Neural progenitor cell (in vitro differentiated cells): Measurements from ENCODE around the gene FGF22. TPM values are rescaled to one million over a fixed set of nuclear protein-coding genes. Genes with fewer than 3 reads are reported as not detected.
A peak's percentile ranks its signal among the peaks of the same experiment; 100 is the strongest.

Experiments
- DNase-seq: peaks from one replicate; pipeline ENCODE4 v3.0.0-alpha.2; 2016; ENCODE audit warnings: low spot score
- H2AFZ ChIP-seq: fragments of 200-600 bp; sonication (generic); replicated peaks from 2 replicates; pipeline ENCODE4 v1.6.1; 2016; ENCODE audit warnings: antibody characterized with exemption
- H3F3A ChIP-seq: fragments of 200-600 bp; sonication (generic); 2 replicates; pipeline ENCODE4 v1.6.1; 2016; ENCODE audit warnings: antibody characterized with exemption, low read depth
- H3K27ac ChIP-seq: fragments of 200-600 bp; sonication (generic); 2 replicates; pipeline ENCODE4 v1.5.1; 2016; ENCODE audit warnings: mild to moderate bottlenecking
- H3K27me3 ChIP-seq: fragments of 200-600 bp; sonication (generic); 2 replicates; pipeline ENCODE4 v1.6.1; 2016; ENCODE audit warnings: mild to moderate bottlenecking, moderate library complexity
- H3K36me3 ChIP-seq: fragments of 200-600 bp; sonication (generic); 2 replicates; pipeline ENCODE4 v1.5.1; 2016
- H3K4me1 ChIP-seq: fragments of 200-600 bp; sonication (generic); 2 replicates; pipeline ENCODE4 v1.6.1; 2016; ENCODE audit warnings: mixed run types
- H3K4me2 ChIP-seq: fragments of 200-600 bp; sonication (generic); 2 replicates; pipeline ENCODE4 v1.6.1; 2016
- H3K4me3 ChIP-seq: fragments of 200-600 bp; sonication (generic); 2 replicates; pipeline ENCODE4 v1.5.1; 2016
- H3K79me2 ChIP-seq: fragments of 200-600 bp; sonication (generic); 2 replicates; pipeline ENCODE4 v1.6.1; 2016; ENCODE audit warnings: low read depth
- H3K9ac ChIP-seq: fragments of 200-600 bp; sonication (generic); 2 replicates; pipeline ENCODE4 v1.6.1; 2016
- H3K9me3 ChIP-seq: fragments of 200-600 bp; sonication (generic); 2 replicates; pipeline ENCODE4 v1.5.1; 2016; ENCODE audit warnings: low read depth
- H4K20me1 ChIP-seq: fragments of 200-600 bp; sonication (generic); 2 replicates; pipeline ENCODE4 v1.6.1; 2016; ENCODE audit warnings: low read depth
- H3K27ac Mint-ChIP-seq: 3 replicates; pipeline ENCODE4 v1.8.0; 2021; ENCODE audit warnings: mixed read lengths
- H3K27me3 Mint-ChIP-seq: 2 replicates; pipeline ENCODE4 v1.8.0; 2022; ENCODE audit warnings: low read depth, mild to moderate bottlenecking, inconsistent platforms, moderate library complexity, mixed read lengths; ENCODE audit not compliant: insufficient read depth
- H3K36me3 Mint-ChIP-seq: 3 replicates; pipeline ENCODE4 v1.8.0; 2021; ENCODE audit warnings: mixed read lengths
- H3K4me1 Mint-ChIP-seq: 3 replicates; pipeline ENCODE4 v1.8.0; 2021; ENCODE audit warnings: mixed read lengths
- H3K4me3 Mint-ChIP-seq: 3 replicates; pipeline ENCODE4 v1.8.0; 2021; ENCODE audit warnings: mild to moderate bottlenecking, moderate library complexity, mixed read lengths
- H3K9me3 Mint-ChIP-seq: 3 replicates; pipeline ENCODE4 v1.8.0; 2020; ENCODE audit warnings: mixed read lengths
- CTCF ChIP-seq: fragments of 200-600 bp; sonication (generic); IDR thresholded peaks from 2 replicates; pipeline ENCODE4 v1.5.1; 2017; ENCODE audit warnings: antibody characterized with exemption, mild to moderate bottlenecking
- EZH2 ChIP-seq: fragments of 200-600 bp; sonication (generic); IDR thresholded peaks from 2 replicates; pipeline ENCODE4 v1.6.1; 2017; ENCODE audit warnings: antibody characterized with exemption, mild to moderate bottlenecking, moderate library complexity
- EZH2phosphoT487 ChIP-seq: fragments of 200-600 bp; sonication (generic); IDR thresholded peaks from 2 replicates; pipeline ENCODE4 v1.6.1; 2017; ENCODE audit warnings: antibody characterized with exemption
- total RNA-seq: library from RNA; depleted of rRNA; stranded (reverse); fragments of >200 nt; gene quantifications from 2 replicates; pipeline ENCODE4 v1.2.3, GENCODE V29; 2015; ENCODE audit warnings: low replicate concordance

Gene FGF22
- total RNA-seq, 1 donor from 2014 or later: not detected

- Mint-ChIP-seq H3K36me3 (no peaks in the 10 kb centered on the region), H3K4me3 (peak overlapping the region; percentile 85), H3K9me3 (peaks cover 3% of the 10 kb centered on the region), H3K27me3 (peaks cover 4% of the 10 kb centered on the region), H3K4me1 (peaks cover 20% of the 10 kb centered on the region), H3K27ac (no peak overlapping the region)
- H3K79me2 ChIP-seq: peaks cover 70% of the 10 kb centered on the region
- H3K9ac ChIP-seq: peak overlapping the region; percentile 34
- peaks cover 7% of the 10 kb centered on the region for H3K27me3 ChIP-seq
- no peak for DNase-seq
- H3K4me3 ChIP-seq: peak overlapping the region; percentile 100
- peaks cover 12% of the 10 kb centered on the region for H3K4me1 ChIP-seq
- H3F3A ChIP-seq: peaks cover 11% of the 10 kb centered on the region
- H4K20me1 ChIP-seq: peaks cover 69% of the 10 kb centered on the region
- no peak overlapping the region for H3K27ac ChIP-seq
- H3K36me3 ChIP-seq: no peaks in the 10 kb centered on the region
- H3K4me2 ChIP-seq: peak overlapping the region; percentile 99
- H2AFZ ChIP-seq: no peak overlapping the region
- no peaks in the 10 kb centered on the region for H3K9me3 ChIP-seq
- no peak for TF ChIP-seq EZH2phosphoT487
These were observed 21.2 kb downstream of the FGF22 start for GRCh38 chr19:660793-661426.

- Histone ChIP-seq H3K36me3 (no peaks in the 10 kb centered on the region), H3K79me2 (peaks cover 63% of the 10 kb centered on the region), H3K9me3 (no peaks in the 10 kb centered on the region), H3K9ac (peak overlapping the region; percentile 88), H3K4me3 (peak overlapping the region; percentile 100), H2AFZ (no peak overlapping the region), H3F3A (peaks cover 11% of the 10 kb centered on the region), H3K4me2 (peak overlapping the region; percentile 99), H3K4me1 (peaks cover 12% of the 10 kb centered on the region), H3K27me3 (peaks cover 7% of the 10 kb centered on the region), H3K27ac (no peak overlapping the region), H4K20me1 (peaks cover 62% of the 10 kb centered on the region)
- H3K36me3 Mint-ChIP-seq: no peaks in the 10 kb centered on the region
- H3K27me3 Mint-ChIP-seq: peaks cover 5% of the 10 kb centered on the region
- peaks cover 3% of the 10 kb centered on the region for H3K9me3 Mint-ChIP-seq
- no peak overlapping the region for H3K27ac Mint-ChIP-seq
- no peak for DNase-seq
- peaks cover 20% of the 10 kb centered on the region for H3K4me1 Mint-ChIP-seq
- TF ChIP-seq EZH2phosphoT487 (no peak), CTCF (no peak), EZH2 (no peak)
- H3K4me3 Mint-ChIP-seq: peak overlapping the region; percentile 85
These were observed 21.9 kb downstream of the FGF22 start for GRCh38 chr19:661427-662196.

GRCh38 chr19:662207-662961 is 22.7 kb downstream of the FGF22 start:
- H3K9me3 Mint-ChIP-seq: peaks cover 3% of the 10 kb centered on the region
- Histone ChIP-seq H4K20me1 (peaks cover 54% of the 10 kb centered on the region), H3K27me3 (peaks cover 7% of the 10 kb centered on the region), H3K79me2 (peaks cover 56% of the 10 kb centered on the region), H3K36me3 (no peaks in the 10 kb centered on the region), H3K9ac (peak overlapping the region; percentile 88), H3K4me2 (peak overlapping the region; percentile 99), H2AFZ (no peak overlapping the region), H3K4me3 (peak overlapping the region; percentile 100), H3F3A (peaks cover 11% of the 10 kb centered on the region), H3K9me3 (no peaks in the 10 kb centered on the region), H3K4me1 (peaks cover 12% of the 10 kb centered on the region), H3K27ac (no peak overlapping the region)
- H3K27me3 Mint-ChIP-seq: peaks cover 5% of the 10 kb centered on the region
- H3K4me3 Mint-ChIP-seq: peak overlapping the region; percentile 85
- no peak for TF ChIP-seq EZH2
- TF ChIP-seq CTCF: no peak
- no peak for TF ChIP-seq EZH2phosphoT487
- no peaks in the 10 kb centered on the region for H3K36me3 Mint-ChIP-seq
- peak; percentile 55 for DNase-seq
- H3K27ac Mint-ChIP-seq: no peak overlapping the region
- H3K4me1 Mint-ChIP-seq: peaks cover 20% of the 10 kb centered on the region
